ENCODE measurements around the gene IKBKG.
"Not testable (repeated sequence)": the region's sequence is repeated elsewhere in the genome, so short reads cannot be mapped to it uniquely, and the experiment has no call there.

The IKBKG gene

DNA sequence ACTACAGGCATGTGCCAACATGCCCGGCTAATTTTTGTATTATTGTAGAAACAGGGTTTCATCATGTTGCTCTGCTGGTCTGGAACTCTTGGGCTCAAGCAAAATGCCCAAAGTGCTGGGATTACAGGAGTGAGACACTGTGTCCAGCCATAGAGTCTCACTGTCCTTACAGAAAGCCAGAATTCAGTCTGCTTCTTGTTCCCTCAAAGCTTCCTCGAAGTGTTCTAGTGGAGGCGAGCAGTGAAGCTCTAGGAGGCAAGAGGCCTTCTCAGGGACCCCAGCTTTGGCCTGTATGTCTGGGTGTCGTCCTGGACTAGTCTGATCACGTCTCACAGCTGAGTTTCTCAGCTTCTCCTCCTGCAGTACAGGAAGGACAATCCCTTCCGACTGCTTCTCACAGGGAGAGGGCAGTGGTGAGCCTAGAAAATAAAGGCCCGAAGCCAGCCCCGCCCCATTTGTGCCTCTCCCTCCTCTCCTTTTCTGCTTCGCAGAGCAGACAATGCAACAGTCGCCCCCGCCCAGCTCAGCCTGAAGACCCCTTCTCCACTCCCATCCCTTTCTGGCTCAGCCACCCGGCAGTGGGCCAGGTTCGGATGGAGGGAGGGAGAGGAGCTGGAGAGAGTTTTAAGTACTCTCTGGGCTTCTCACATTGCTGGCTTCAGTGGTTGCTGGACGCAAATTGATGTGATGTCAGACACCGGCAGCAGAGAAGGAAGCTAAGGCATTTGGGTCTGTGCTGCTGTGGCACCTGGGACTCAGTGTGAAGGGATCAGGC lies 20.3 kb upstream of the IKBKG start:
- DNase-seq (ENCODE audit: low read depth) = peak; percentile 35

DNA sequence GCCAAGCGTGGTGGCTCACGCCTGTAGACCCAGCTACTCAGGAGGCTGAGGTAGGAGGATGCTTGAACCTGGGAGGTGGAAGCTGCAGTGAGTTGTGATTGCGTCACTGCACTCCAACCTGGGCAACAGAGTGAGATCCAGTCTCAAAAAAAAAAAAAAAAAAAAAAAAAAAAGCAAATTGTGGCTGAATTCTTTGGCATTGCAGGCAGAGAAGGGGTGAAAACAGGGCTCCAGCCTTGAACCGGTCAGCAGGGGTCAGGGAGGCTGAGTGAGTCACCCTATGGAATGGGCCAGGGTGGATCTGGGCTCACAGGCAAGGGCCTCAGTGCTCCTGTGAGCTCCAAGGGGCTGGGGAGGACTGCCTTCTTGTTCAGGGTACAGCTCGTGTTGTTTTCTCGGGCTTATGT lies 18.2 kb upstream of the IKBKG start:
- no peak for DNase-seq (ENCODE audit: low read depth)

DNA sequence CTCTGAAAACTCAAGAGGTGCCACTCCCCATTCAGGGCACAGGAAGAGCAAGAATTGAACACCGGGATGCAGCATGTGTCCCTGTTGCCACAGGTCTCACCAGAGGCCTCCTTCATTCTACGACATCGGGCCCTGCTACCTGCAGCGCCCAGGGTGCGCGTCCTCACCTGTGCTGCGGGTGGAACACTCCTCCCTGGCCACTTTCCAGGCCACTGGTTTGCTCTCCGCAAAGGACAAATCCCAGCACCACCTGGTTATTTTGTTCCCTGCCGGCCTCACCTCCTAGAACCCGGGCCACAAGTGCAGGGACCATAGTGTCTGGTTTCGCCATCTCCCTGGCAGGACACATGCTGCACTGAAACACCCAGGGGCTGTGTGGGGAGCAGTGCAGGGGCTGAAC lies 17.1 kb upstream of the IKBKG start:
- no peak for DNase-seq (ENCODE audit: low read depth)

DNA sequence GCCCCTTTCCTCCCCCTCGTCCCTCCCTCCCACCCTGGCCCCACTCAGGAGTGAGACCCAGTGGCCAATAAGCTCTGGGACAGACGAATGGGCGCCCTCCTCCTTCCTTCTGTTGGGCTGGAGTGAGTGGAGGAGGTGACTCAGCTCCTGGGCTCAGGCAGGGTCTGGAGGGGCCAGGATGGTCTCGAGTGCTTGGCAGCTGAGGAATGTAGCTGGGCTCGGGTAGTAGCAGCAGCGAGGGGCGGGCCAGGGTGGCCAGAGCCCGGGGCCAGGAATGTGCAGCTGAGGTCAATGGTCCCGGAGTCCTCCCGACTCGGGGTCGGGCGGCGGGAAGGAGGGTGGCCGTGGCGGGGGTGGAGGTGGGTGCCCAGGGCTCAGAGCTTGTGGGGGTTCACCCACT lies 15.8 kb upstream of the IKBKG start:
- DNase-seq (ENCODE audit: low read depth) = no peak

DNA sequence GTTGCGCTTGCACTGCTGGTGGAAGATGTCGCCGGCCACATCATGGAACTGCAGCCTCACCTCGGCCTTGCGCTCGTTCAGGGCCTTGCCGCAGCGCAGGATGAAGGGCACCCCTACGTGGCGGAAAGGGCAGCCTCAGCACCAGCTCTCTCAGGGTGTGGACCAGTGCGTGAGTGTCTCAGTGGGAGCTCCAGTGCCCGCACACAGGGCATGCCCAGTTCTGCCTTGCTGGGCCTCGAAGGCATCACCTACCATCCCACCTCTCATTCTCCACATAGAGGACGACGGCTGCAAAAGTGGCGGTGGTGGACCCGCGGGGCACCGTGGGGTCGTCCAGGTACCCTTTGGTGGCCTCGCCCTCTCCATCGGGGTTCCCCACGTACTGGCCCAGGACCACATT lies 14.7 kb upstream of the IKBKG start:
- DNase-seq (ENCODE audit: low read depth) = no peak

DNA sequence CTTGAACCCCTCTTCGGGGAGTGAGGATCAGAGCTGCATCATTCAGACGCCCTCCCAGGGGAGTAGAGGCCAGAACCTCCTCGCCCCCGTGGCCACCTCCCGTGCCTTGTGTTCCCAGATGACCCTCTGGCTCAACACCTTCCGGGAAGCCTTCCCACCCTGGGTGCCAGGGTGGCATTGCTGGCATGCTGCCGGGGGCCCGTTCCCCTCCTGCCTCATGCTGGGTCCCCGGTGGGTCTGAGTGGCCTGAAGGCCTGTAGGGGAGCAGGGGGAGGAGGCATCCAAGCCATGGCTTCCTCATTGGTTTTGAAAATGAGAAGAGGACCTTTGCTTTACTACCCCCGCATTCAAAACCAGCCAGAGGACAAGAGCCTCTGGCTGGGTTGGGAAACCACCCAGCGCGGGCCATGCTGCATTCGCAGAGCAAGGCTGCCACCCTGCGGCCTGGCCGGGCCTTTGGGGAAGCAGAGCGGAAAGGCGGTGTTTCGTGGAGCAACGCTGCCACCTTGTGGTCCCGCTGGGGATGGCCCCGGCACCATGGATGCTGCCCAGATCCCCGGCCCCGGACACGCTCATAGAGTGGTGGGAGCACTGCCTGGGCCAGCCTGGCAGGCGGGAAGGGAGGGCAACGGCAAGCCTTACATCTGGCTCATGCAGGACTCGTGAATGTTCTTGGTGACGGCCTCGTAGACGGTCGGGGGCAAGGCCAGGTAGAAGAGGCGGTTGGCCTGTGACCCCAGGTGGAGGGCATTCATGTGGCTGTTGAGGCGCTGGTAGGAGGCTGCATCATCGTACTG lies 12.7 kb upstream of the IKBKG start:
- peak; percentile 86 for DNase-seq (ENCODE audit: low read depth)

DNA sequence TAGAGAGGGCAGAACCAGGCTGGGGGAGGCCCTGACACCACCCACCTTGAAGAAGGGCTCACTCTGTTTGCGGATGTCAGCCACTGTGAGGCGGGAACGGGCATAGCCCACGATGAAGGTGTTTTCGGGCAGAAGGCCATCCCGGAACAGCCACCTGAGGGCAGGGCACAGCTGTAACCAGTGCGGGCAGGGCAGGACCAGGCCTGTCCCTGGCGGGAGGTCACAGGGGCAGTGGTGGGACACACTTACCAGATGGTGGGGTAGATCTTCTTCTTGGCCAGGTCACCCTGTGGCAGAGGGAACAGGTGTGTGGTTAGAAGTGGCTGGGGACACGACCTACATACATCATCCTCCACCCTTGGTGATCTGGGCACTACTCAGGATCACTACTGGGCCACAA lies 11.5 kb upstream of the IKBKG start:
- no peak for DNase-seq (ENCODE audit: low read depth)

DNA sequence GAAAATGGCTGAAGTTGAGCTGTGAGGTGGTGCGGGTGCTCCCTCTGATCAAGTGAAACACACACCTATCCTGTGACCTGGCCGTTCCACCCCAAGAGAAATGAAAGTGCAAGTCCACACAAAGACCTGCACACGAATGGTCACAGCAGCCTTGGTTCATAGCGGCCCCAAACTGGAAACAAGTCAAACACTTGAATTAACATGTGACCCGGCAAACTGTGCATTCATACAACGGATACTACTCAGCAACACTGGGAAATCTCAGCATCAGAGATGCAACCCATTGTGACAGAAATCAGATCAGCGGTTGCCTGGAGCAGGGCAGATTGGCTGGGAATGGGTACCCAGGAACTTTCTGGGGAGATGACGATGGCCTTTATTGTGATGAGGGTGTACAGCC lies 8.3 kb upstream of the IKBKG start:
- DNase-seq (ENCODE audit: low read depth) = no peak

DNA sequence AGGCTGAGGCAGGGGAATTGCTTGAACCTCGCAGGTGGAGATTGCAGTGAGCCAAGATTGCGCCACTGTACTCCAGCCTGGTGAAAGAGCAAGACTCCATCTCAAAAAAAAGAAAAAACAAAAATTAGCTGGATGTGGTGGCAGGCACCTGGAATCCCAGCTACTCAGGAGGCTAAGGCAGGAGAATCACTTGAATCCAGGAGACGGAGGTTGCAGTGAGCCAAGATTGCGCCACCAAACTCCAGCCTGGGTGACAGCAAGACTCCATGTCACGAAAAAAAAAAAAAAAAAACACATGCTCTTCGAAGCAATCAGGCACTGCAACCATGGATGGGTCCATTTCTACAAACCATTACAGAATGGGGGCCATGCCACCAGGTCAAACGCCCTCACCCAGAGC lies 7.1 kb upstream of the IKBKG start:
- not testable (repeated sequence) for DNase-seq (ENCODE audit: low read depth)

DNA sequence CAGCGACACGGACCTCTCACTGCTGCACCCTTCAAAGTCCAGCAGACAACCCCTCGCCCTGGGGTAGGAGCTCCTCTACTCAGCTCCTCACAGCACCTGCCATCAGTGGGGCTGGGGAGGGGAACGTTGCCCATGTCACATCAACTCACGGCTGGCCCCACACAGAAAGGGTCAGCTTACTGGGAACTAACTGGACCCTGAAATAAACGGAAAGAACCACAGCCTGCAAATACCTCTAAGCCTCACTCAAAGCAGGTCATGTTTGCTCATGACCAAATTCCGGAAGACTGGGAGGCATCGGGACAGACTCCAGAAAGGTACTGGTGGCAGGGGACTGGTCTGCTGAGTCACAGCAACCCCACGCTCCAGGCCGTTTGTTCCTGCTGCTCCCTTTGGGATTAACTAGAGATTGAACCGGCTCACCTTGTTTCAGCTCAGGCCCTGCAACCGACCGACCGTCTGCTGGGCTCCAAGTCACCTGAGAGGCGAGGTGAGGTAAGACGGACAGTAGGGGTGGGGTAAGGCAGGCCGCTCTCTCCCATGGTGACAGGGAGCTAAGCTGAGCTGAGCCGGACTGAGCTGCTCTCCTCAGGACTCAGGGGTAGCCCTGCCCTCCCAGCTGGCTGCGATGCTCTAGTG lies 6.4 kb upstream of the IKBKG start:
- no peak for DNase-seq (ENCODE audit: low read depth)

DNA sequence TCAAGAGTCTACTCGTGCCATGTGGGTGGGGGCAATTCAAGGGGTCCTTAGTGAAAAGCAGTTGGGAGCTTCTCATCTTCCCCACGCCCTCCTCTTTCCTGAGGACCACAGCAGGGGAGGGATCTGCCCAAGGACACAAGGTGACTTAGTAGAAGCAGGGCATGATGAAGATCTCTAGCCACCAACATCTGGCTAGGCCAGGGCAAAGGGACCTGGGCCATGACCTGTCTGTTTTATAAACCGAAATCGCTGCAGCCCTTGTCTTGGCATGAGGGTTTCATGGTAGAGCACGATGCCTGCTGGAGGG lies 5.9 kb upstream of the IKBKG start:
- DNase-seq (ENCODE audit: low read depth) = no peak

DNA sequence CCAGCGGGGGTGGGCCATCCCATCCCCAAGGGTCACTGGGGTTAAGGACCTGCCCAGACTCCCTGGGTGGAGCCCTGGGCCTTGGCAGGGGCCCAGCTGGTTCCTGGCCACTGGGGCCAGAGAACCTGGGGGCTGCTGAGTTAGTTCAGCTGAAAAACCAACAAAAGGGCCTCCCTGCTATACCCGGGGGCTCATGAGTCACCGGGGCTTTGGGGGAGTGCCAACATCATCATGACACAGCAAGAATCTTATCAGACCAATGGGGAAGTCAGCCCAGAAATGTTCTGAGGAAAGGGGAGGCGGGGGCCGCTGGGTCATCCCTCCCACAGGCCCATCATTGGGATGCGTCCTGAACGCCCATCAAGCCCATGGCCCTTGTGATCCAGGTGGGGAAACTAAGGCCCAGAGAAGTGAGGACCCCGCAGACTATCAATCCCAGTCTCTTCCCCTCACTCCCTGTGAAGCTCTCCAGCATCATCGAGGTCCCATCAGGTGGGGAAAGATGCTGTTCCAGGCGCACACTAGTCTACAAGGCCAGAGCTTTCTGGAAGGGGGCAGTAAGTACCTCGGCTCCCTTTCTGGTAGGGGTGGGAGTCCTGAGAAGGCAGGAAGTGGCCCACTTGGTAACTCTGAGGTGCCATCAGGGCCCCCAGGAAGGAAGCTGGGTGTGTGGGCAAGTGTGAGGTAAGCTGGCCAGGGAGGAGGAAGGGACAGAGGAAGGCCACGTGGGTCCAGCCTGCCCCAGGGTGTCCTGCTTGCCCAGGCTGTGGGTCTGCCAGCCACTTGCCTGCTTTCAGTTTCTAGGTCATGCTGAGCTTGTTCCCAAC lies 5.3 kb upstream of the IKBKG start:
- DNase-seq (ENCODE audit: low read depth) = peak; percentile 55

DNA sequence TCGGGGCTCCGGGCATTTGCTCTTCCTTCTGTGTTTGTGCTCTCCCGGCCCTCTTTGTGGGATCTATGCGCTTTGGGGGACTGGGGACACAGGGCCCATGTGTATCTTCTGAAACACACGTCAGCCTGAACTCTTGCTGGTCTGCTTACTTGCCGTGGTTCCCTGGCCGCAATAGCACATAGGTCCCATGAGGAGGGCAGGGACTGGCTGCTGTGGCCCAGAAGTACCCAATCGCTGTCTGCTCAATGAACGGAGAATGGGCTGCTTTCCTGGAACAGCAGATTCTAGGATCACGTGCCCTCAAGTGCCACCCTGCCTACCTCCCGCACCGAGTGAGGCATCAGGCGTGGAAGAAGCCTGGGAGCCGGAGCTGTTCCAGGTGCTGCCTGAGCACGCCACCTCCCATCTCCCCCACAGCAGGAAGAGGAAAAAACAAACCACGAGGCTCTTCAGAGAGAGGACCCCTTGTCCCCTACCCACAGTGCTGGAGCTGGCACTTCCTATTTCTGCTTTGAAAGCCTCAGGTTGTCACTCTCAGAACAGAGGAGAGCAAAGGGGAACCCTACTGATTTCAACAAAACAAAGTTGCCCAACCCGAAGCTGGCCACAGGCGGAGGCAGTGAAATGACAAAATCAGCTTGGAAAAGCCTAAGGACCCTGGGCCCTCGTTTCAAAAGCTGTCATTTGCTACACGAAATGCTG lies 4.5 kb upstream of the IKBKG start:
- DNase-seq (ENCODE audit: low read depth) = no peak

DNA sequence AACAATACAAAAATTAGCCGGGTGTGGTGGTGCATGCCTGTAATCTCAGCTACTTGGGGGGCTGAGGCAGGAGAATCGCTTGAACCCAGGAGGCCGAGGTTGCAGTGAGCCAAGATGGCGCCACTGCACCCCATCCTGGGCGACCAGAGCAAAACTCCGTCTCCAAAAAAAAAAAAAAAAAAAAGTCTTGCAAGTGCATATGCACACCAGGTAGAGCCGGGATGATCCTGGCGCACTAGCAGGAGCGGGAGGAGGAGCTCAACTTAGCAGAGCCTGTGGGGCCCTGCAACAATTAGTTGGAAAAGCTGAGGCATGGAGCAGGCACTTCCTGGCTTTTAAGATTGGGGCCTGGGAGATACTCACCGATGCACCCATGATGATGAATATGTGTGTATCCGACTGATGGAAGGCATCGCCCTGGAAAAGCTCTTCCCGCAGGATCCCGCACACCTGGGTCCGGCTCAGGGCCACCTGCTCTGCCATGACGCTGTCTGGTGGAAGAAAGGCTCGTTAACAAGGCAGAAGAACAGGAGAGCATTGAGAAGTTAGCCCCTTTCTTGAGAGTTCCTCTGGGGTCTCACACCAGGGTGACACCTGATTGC lies 1.6 kb upstream of the IKBKG start:
- DNase-seq (ENCODE audit: low read depth) = no peak

DNA sequence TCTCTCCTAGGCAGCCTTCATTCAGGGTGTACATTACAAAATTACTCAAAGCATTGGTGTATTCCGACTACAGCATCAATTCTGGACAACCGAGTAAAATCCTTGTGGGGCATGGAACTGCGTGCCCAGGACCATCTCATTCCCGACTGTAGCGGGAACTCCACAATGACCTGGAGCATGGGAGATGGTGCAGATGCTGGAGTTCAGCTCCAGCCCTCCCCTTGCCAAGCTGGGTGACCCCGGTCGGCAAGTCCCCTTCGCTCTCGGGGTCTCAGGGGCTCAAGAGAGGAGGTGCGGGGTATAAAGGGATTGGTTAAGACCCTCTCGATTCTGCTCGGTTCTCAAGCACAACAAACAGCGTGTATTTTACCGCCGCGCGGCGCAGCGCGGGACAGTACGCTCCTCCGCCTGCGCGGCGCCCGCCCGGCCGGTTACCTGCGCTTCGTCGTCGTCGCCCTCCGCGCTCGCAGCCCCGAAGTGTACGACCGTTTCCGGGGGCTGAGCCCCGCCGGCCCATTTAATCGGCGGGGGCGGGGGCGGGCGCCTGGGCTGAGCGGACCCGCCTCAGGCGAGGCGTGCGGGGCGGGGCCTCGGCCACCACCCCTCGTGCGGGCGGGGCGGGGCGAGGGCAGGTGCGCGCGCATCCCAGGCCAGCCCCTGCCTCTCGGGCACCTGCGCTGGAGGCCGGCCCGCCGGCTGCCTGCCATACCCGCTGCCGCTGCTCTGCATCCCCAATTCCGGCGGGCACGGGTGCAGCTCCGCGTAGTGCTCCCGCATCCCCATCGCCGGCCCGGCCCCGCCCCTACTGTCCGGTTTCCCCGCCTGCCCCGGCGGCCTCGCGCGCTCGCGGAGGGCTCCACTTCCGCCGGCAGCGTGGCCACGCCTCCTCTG lies 821 bp upstream of the IKBKG start, which contains the start of gene G6PD:
G6PD (minus strand) TSS at position 493 of the 891 bp plus-strand sequence. CDS start 691 bp downstream, outside the sequence.
- peak; percentile 70 for DNase-seq (ENCODE audit: low read depth)

DNA sequence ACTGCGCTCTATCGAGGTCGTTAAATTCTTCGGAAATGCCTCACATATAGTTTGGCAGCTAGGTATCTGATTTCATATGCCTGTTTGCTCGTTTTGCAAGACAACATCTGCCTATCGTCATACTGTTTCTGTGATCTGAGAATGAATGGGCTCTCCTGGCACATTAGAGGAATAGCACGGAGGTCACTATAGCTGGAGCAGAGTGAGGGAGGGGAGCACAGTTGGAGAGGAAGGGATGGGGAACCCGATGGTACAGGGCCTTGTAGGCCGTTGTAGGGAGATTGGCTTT lies 552 bp downstream of the IKBKG start:
- no peak for DNase-seq (ENCODE audit: low read depth)

DNA sequence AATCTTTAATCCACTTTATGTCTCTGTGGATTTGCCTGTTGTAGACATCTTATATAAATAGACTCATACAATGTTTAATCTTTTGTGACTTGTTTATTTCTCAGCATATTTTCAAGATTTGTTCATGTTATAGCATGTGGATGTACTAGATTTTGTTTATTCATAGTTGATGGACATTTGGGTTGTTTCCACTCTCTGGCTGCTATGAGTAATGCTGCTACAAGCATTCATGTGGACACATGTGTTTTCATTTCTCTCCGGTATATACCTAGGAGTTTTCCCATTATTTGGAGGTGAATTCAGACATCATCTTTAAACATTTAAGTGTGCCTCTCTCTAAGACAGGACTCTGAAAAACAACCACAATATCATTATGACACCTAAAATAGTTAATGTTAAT lies 2.3 kb downstream of the IKBKG start:
- no peak for DNase-seq (ENCODE audit: low read depth)

DNA sequence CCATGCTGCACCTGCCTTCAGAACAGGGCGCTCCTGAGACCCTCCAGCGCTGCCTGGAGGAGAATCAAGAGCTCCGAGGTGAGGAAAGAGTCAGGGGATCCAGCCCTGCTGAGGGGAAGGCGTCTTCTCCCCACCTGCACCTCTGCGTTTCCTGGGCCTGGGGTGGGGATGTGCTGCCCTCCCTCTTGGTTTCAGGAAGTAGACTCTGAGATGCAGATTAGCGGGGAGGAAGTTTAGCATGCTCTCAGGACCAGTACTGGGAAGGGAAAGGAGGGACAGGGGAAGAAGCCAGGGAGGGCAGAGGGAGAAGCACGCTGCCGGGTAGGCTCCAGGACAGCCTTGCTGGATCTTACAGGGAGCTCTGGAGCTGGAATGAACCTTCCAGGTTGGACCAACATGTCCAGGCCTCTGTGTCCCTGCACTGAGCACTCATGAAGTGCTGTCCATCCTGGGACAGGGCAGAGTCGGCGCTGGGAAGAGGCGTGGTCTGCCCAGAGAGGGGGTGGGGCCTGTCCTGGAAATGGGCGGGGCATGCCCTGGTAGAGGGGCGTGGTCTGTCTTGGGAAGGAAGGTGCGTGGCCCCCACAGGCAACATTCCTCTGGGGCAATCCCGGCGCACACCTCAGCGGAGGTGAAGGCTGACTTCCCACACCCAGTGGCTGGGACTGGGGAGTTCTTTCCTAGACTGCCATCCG lies 4.8 kb downstream of the IKBKG start:
- not testable (repeated sequence) for DNase-seq (ENCODE audit: low read depth)

DNA sequence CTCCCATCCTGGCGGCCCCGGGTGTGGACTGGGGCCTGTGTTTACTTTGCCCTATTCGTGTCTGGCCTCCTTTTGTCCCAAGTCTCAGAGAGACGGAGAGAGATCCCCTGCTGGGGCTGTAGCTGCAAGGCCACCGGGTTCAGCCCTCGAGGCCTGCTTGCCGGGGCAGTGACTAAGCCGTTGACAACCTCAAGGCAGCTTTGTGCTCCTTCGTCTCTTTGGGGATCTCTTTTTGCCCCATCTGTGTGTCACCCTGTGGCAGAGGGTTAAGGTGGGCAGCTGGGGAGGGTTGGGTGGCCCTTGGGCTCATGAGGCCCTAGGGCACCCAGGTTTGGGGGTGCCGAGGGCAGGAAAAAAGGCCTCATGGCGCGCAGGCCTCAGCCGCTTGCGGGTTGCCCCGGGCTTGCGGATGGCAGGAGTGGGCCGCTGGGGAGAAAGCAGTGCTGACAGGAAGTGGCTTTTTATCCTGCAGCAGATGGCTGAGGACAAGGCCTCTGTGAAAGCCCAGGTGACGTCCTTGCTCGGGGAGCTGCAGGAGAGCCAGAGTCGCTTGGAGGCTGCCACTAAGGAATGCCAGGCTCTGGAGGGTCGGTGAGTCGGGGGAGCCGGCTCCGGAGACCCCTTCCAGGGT lies 10.8 kb downstream of the IKBKG start:
- DNase-seq (ENCODE audit: low read depth) = not testable (repeated sequence)
